Activated naive CD4-positive, alpha-beta T cell treated with anti-CD3 and anti-CD28 coated beads for 36 hours (primary cell): Measurements from ENCODE around the gene PRSS38. TPM values are rescaled to one million over a fixed set of nuclear protein-coding genes. Genes with fewer than 3 reads are reported as not detected.

Experiments
- CTCF ChIA-PET: fragments of 350-600 bp; sonication (Branson Sonifier 250); formaldehyde crosslinking; loops from one replicate; lab custom pipeline; 2021; ENCODE audit warnings: antibody characterized with exemption; lab: Charles Lee
- DNase-seq: peaks from one replicate; pipeline ENCODE4 v3.0.0-alpha.2; 2020
- H3K27ac Mint-ChIP-seq: one replicate; pipeline ENCODE4 v1.8.0; 2021; ENCODE audit warnings: mild to moderate bottlenecking, mixed read lengths
- H3K27me3 Mint-ChIP-seq: one replicate; pipeline ENCODE4 v1.8.0; 2021; ENCODE audit warnings: low read depth, mixed read lengths
- H3K36me3 Mint-ChIP-seq: one replicate; pipeline ENCODE4 v1.8.0; 2021; ENCODE audit warnings: low read depth, mixed read lengths
- H3K4me1 Mint-ChIP-seq: one replicate; pipeline ENCODE4 v1.8.0; 2021; ENCODE audit warnings: low read depth, mixed read lengths
- H3K4me3 Mint-ChIP-seq: one replicate; pipeline ENCODE4 v1.8.0; 2021; ENCODE audit warnings: mild to moderate bottlenecking, moderate library complexity, mixed read lengths
- H3K9me3 Mint-ChIP-seq: one replicate; pipeline ENCODE4 v1.8.0; 2021; ENCODE audit warnings: mixed read lengths
- intact Hi-C: fragments of 100-400 bp; cut with micrococcal nuclease; formaldehyde crosslinking; loops from one replicate; pipeline ENCODE4 v1.15.1; 2023
- total RNA-seq, 2 experiments: library from RNA; stranded (reverse); gene quantifications; one replicate each; pipeline ENCODE4 v1.2.3, GENCODE V29; 2021

Gene PRSS38
- total RNA-seq, result not detected

- CTCF ChIA-PET, result no interaction called here
- Mint-ChIP-seq H3K36me3 (peaks cover 6% of the 10 kb centered on the region), H3K27me3 (no peaks in the 10 kb centered on the region), H3K27ac (no peak within 1 kb of the TSS), H3K9me3 (peaks cover 21% of the 10 kb centered on the region), H3K4me3 (no peak within 1 kb of the TSS), H3K4me1 (no peaks in the 10 kb centered on the region)
- intact Hi-C loops, result no loop called here
- DNase-seq, result no peak
Measured at GRCh38 chr1:227815468-227816409, at the start of gene PRSS38. Gene PRSS38, plus strand, starts transcription at chr1:227815675. Its CDS starts 42 bp downstream, at chr1:227815717.

- peak; percentile 76 for DNase-seq
- Mint-ChIP-seq H3K27ac (no peak overlapping the region), H3K9me3 (no peaks in the 10 kb centered on the region), H3K4me1 (peaks cover 58% of the 10 kb centered on the region), H3K36me3 (peaks cover 18% of the 10 kb centered on the region), H3K27me3 (no peaks in the 10 kb centered on the region), H3K4me3 (no peak overlapping the region)
- CTCF ChIA-PET, result interaction anchor here (0.6 to 1.9 kb wide), 4 partner anchors 180 to 381 kb away, joined by 3 to 9 read pairs (median 4); no protein-coding TSS in a partner anchor
- intact Hi-C loops, result loop anchor here (1.0 to 10.0 kb wide), 3 partner anchors 22 to 399 kb away; partner anchors contain the start of genes IBA57 and ZNF678
Measured at GRCh38 chr1:227766015-227766634, 49.4 kb upstream of the PRSS38 start.

- no peak for DNase-seq
- Mint-ChIP-seq H3K4me3 (no peak overlapping the region), H3K27me3 (no peaks in the 10 kb centered on the region), H3K36me3 (peaks cover 15% of the 10 kb centered on the region), H3K9me3 (no peaks in the 10 kb centered on the region), H3K27ac (no peak overlapping the region), H3K4me1 (peaks cover 51% of the 10 kb centered on the region)
- intact Hi-C loops, result loop anchor here (1.0 to 10.0 kb wide), 3 partner anchors 22 to 398 kb away; partner anchors contain the start of genes IBA57 and ZNF678
- CTCF ChIA-PET, result interaction anchor here (0.6 to 1.9 kb wide), 3 partner anchors 179 to 203 kb away, joined by 3 to 9 read pairs (median 3); no protein-coding TSS in a partner anchor
Measured at GRCh38 chr1:227766653-227767277, 48.7 kb upstream of the PRSS38 start.

- Mint-ChIP-seq H3K4me3 (no peak overlapping the region), H3K27ac (no peak overlapping the region), H3K36me3 (peaks cover 15% of the 10 kb centered on the region), H3K4me1 (peaks cover 46% of the 10 kb centered on the region), H3K27me3 (no peaks in the 10 kb centered on the region), H3K9me3 (no peaks in the 10 kb centered on the region)
- DNase-seq, result no peak
- CTCF ChIA-PET, result no interaction called here
- intact Hi-C loops, result loop anchor here (10.0 kb wide), 2 partner anchors 203 to 397 kb away; partner anchors contain the start of genes IBA57 and ZNF678
Measured at GRCh38 chr1:227767401-227768124, 47.9 kb upstream of the PRSS38 start.

- intact Hi-C loops, result loop anchor here (10.0 kb wide), 2 partner anchors 203 to 397 kb away; partner anchors contain the start of genes IBA57 and ZNF678
Measured at GRCh38 chr1:227768125-227768439, 47.4 kb upstream of the PRSS38 start.

GRCh38 chr1:227768640-227769039, 46.8 kb upstream of the PRSS38 start:
- Mint-ChIP-seq H3K4me3 (no peak overlapping the region), H3K4me1 (peaks cover 44% of the 10 kb centered on the region)
- CTCF ChIA-PET, result no interaction called here

More at GRCh38 chr1:227768125-227768439, 47.4 kb upstream of the PRSS38 start:
- Mint-ChIP-seq H3K9me3 (no peaks in the 10 kb centered on the region), H3K27me3 (no peaks in the 10 kb centered on the region), H3K36me3 (peaks cover 15% of the 10 kb centered on the region), H3K4me1 (peaks cover 45% of the 10 kb centered on the region), H3K27ac (no peak overlapping the region), H3K4me3 (no peak overlapping the region)
- CTCF ChIA-PET, result no interaction called here
- DNase-seq, result no peak

GRCh38 chr1:227769047-227769935, 46.2 kb upstream of the PRSS38 start:
- Mint-ChIP-seq H3K27me3 (no peaks in the 10 kb centered on the region), H3K27ac (no peak overlapping the region), H3K4me3 (no peak overlapping the region), H3K36me3 (peaks cover 15% of the 10 kb centered on the region), H3K9me3 (no peaks in the 10 kb centered on the region), H3K4me1 (peaks cover 45% of the 10 kb centered on the region)
- intact Hi-C loops, result loop anchor here (10.0 kb wide), 2 partner anchors 204 to 396 kb away; partner anchors contain the start of genes IBA57 and ZNF678
- DNase-seq, result no peak
- CTCF ChIA-PET, result no interaction called here

More at GRCh38 chr1:227768640-227769039, 46.8 kb upstream of the PRSS38 start:
- DNase-seq, result no peak
- Mint-ChIP-seq H3K9me3 (no peaks in the 10 kb centered on the region), H3K27ac (no peak overlapping the region), H3K27me3 (no peaks in the 10 kb centered on the region), H3K36me3 (peaks cover 15% of the 10 kb centered on the region)
- intact Hi-C loops, result loop anchor here (10.0 kb wide), 2 partner anchors 204 to 396 kb away; partner anchors contain the start of genes IBA57 and ZNF678

- Mint-ChIP-seq H3K9me3 (no peaks in the 10 kb centered on the region), H3K4me3 (no peak overlapping the region), H3K36me3 (peaks cover 15% of the 10 kb centered on the region), H3K4me1 (peaks cover 40% of the 10 kb centered on the region), H3K27me3 (no peaks in the 10 kb centered on the region), H3K27ac (no peak overlapping the region)
- no peak for DNase-seq
- CTCF ChIA-PET, result no interaction called here
- intact Hi-C loops, result loop anchor here (10.0 kb wide), 2 partner anchors 205 to 395 kb away; partner anchors contain the start of genes IBA57 and ZNF678
Measured at GRCh38 chr1:227769936-227770494, 45.5 kb upstream of the PRSS38 start.

GRCh38 chr1:227770812-227771211, 44.7 kb upstream of the PRSS38 start:
- Mint-ChIP-seq H3K27me3 (no peaks in the 10 kb centered on the region), H3K9me3 (no peaks in the 10 kb centered on the region), H3K4me1 (peaks cover 32% of the 10 kb centered on the region), H3K36me3 (peaks cover 15% of the 10 kb centered on the region), H3K27ac (no peak overlapping the region), H3K4me3 (no peak overlapping the region)
- DNase-seq, result no peak
- CTCF ChIA-PET, result no interaction called here
- intact Hi-C loops, result no loop called here

- peaks cover 15% of the 10 kb centered on the region for H3K36me3 Mint-ChIP-seq
- intact Hi-C loops, result no loop called here
- no peak overlapping the region for H3K27ac Mint-ChIP-seq
- CTCF ChIA-PET, result no interaction called here
- DNase-seq, result no peak
- H3K4me3 Mint-ChIP-seq, result no peak overlapping the region
- peaks cover 27% of the 10 kb centered on the region for H3K4me1 Mint-ChIP-seq
- H3K27me3 Mint-ChIP-seq, result no peaks in the 10 kb centered on the region
- no peaks in the 10 kb centered on the region for H3K9me3 Mint-ChIP-seq
Measured at GRCh38 chr1:227771326-227771725, 44.1 kb upstream of the PRSS38 start.
